ENCODE data around the gene PRKG1. TPM values are rescaled to one million over a fixed set of nuclear protein-coding genes. Genes with fewer than 3 reads are reported as not detected.

Gene PRKG1
- total and polyA plus RNA-seq, 2 donors (not counting 1 experiment from before 2014, with no cell fraction given), result 45.8 to 71.8 TPM

GRCh38 chr10:51302316-51302715 is 228.0 kb downstream of the PRKG1 start:
- Histone ChIP-seq H2AFZ (ENCODE audit: low read length) (no peak overlapping the region), H3K4me3 (replicated peaks in 1 of 4; ENCODE audit: control extremely low read depth in 1 of 4, insufficient read depth in 1 of 4, low read depth in 3 of 4, low read length in 4 of 4) (no peak overlapping the region), H3K4me2 (ENCODE audit: extremely low read depth, insufficient read depth, low read length) (no peak overlapping the region), H3K4me1 (ENCODE audit: control insufficient read depth, extremely low read depth, insufficient read depth, low read length) (peaks cover 3% of the 10 kb centered on the region), H3K27me3 (ENCODE audit: control insufficient read depth, insufficient read depth, low read length) (no peaks in the 10 kb centered on the region), H3K79me2 (ENCODE audit: control insufficient read depth, insufficient read depth, low read length) (peaks cover 1% of the 10 kb centered on the region), H3K27ac (ENCODE audit: insufficient read depth, low read length) (no peak overlapping the region), H3K36me3 (ENCODE audit: control insufficient read depth, insufficient read depth, low read length) (no peaks in the 10 kb centered on the region), H3K9me3 (ENCODE audit: control insufficient read depth, insufficient read depth, low read depth, low read length) (no peaks in the 10 kb centered on the region), H3K9ac (ENCODE audit: insufficient read depth, low read length) (no peak overlapping the region), H4K20me1 (ENCODE audit: control insufficient read depth, extremely low read depth, insufficient read depth, low read length) (no peaks in the 10 kb centered on the region)
- TF ChIP-seq EZH2 (IDR thresholded peaks at IDR 0.05; ENCODE audit: low read length, missing control alignments) (no peak), CTCF (conservative IDR thresholded peaks at IDR 0.05 in 1 of 2, IDR thresholded peaks at IDR 0.05 in 1 of 2; ENCODE audit: low read depth in 1 of 2, low read length in 2 of 2) (no peak)
- DNase-seq (ENCODE audit: low read depth in 2 of 2), result peak; percentile 43 to 74

- Histone ChIP-seq H3K36me3 (ENCODE audit: control insufficient read depth, insufficient read depth, low read length) (no peaks in the 10 kb centered on the region), H3K4me2 (ENCODE audit: extremely low read depth, insufficient read depth, low read length) (no peak overlapping the region), H3K27me3 (ENCODE audit: control insufficient read depth, insufficient read depth, low read length) (no peaks in the 10 kb centered on the region), H4K20me1 (ENCODE audit: control insufficient read depth, extremely low read depth, insufficient read depth, low read length) (no peaks in the 10 kb centered on the region), H2AFZ (ENCODE audit: low read length) (no peak overlapping the region), H3K4me1 (ENCODE audit: control insufficient read depth, extremely low read depth, insufficient read depth, low read length) (peaks cover 8% of the 10 kb centered on the region), H3K27ac (ENCODE audit: insufficient read depth, low read length) (no peak overlapping the region), H3K9ac (ENCODE audit: insufficient read depth, low read length) (no peak overlapping the region), H3K9me3 (ENCODE audit: control insufficient read depth, insufficient read depth, low read depth, low read length) (no peaks in the 10 kb centered on the region), H3K4me3 (replicated peaks in 1 of 4; ENCODE audit: control extremely low read depth in 1 of 4, insufficient read depth in 1 of 4, low read depth in 3 of 4, low read length in 4 of 4) (no peak overlapping the region), H3K79me2 (ENCODE audit: control insufficient read depth, insufficient read depth, low read length) (peaks cover 1% of the 10 kb centered on the region)
- TF ChIP-seq CTCF (conservative IDR thresholded peaks at IDR 0.05 in 1 of 2, IDR thresholded peaks at IDR 0.05 in 1 of 2; ENCODE audit: low read depth in 1 of 2, low read length in 2 of 2) (no peak), EZH2 (IDR thresholded peaks at IDR 0.05; ENCODE audit: low read length, missing control alignments) (no peak)
- no peak for DNase-seq (ENCODE audit: low read depth in 2 of 2)
These were observed 233.8 kb downstream of the PRKG1 start for GRCh38 chr10:51308116-51308515.

- Histone ChIP-seq H3K9me3 (ENCODE audit: control insufficient read depth, insufficient read depth, low read depth, low read length) (no peaks in the 10 kb centered on the region), H3K4me1 (ENCODE audit: control insufficient read depth, extremely low read depth, insufficient read depth, low read length) (peaks cover 10% of the 10 kb centered on the region), H3K4me3 (replicated peaks in 1 of 4; ENCODE audit: control extremely low read depth in 1 of 4, insufficient read depth in 1 of 4, low read depth in 3 of 4, low read length in 4 of 4) (no peak overlapping the region), H3K27ac (ENCODE audit: insufficient read depth, low read length) (no peak overlapping the region), H3K27me3 (ENCODE audit: control insufficient read depth, insufficient read depth, low read length) (no peaks in the 10 kb centered on the region), H3K79me2 (ENCODE audit: control insufficient read depth, insufficient read depth, low read length) (no peaks in the 10 kb centered on the region), H3K36me3 (ENCODE audit: control insufficient read depth, insufficient read depth, low read length) (no peaks in the 10 kb centered on the region), H3K4me2 (ENCODE audit: extremely low read depth, insufficient read depth, low read length) (no peak overlapping the region), H2AFZ (ENCODE audit: low read length) (no peak overlapping the region), H4K20me1 (ENCODE audit: control insufficient read depth, extremely low read depth, insufficient read depth, low read length) (no peaks in the 10 kb centered on the region), H3K9ac (ENCODE audit: insufficient read depth, low read length) (no peak overlapping the region)
- no peak for DNase-seq (ENCODE audit: low read depth in 2 of 2)
- no peak for TF ChIP-seq CTCF (conservative IDR thresholded peaks at IDR 0.05 in 1 of 2, IDR thresholded peaks at IDR 0.05 in 1 of 2; ENCODE audit: low read depth in 1 of 2, low read length in 2 of 2)
- no peak for TF ChIP-seq EZH2 (IDR thresholded peaks at IDR 0.05; ENCODE audit: low read length, missing control alignments)
These were observed 236.9 kb downstream of the PRKG1 start for GRCh38 chr10:51311228-51311627.
